GM10248 (cell line): Measurements from ENCODE around the gene TKT.

ENCODE experiments used
- CTCF ChIA-PET: fragments of 300-600 bp; sonication (Branson Sonifier 250); formaldehyde crosslinking; extraction: SDS; loops from one replicate; lab custom pipeline; 2021; ENCODE audit warnings: antibody characterized with exemption; lab: Yijun Ruan, JAX
- POLR2A ChIA-PET: fragments of 350-650 bp; sonication (Branson Sonifier 250); formaldehyde crosslinking; extraction: SDS; loops from one replicate; lab custom pipeline; 2020; ENCODE audit warnings: antibody characterized with exemption; lab: Yijun Ruan, JAX
- DNase-seq: peaks from one replicate; pipeline ENCODE4 v3.0.0; 2012; ENCODE audit errors: extremely low spot score
- TF ChIP-seq, protein P1 (sequence below): IDR thresholded peaks from 2 replicates; pipeline ENCODE4 v1.5.1; 2012; ENCODE audit warnings: mild to moderate bottlenecking, low read depth; ENCODE audit errors: extremely low read depth, missing control alignments, control extremely low read depth

TKT gene

GRCh38 chr3:53224536-53224935 is 31.3 kb downstream of the TKT start:
- no peak for DNase-seq
- ChIA-PET POLR2A (no interaction called here), CTCF (interaction anchor here (0.8 to 1.5 kb wide), 3 partner anchors 10 to 23 kb away, joined by 3 to 4 read pairs (median 3); no protein-coding TSS in a partner anchor)
- TF ChIP-seq, protein P1, sequence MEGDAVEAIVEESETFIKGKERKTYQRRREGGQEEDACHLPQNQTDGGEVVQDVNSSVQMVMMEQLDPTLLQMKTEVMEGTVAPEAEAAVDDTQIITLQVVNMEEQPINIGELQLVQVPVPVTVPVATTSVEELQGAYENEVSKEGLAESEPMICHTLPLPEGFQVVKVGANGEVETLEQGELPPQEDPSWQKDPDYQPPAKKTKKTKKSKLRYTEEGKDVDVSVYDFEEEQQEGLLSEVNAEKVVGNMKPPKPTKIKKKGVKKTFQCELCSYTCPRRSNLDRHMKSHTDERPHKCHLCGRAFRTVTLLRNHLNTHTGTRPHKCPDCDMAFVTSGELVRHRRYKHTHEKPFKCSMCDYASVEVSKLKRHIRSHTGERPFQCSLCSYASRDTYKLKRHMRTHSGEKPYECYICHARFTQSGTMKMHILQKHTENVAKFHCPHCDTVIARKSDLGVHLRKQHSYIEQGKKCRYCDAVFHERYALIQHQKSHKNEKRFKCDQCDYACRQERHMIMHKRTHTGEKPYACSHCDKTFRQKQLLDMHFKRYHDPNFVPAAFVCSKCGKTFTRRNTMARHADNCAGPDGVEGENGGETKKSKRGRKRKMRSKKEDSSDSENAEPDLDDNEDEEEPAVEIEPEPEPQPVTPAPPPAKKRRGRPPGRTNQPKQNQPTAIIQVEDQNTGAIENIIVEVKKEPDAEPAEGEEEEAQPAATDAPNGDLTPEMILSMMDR, result no peak

GRCh38 chr3:53224026-53224425 is 31.8 kb downstream of the TKT start:
- POLR2A ChIA-PET, result no interaction called here
- TF ChIP-seq, protein P1, result no peak
- no peak for DNase-seq
- CTCF ChIA-PET, result interaction anchor here (0.8 to 1.5 kb wide), 4 partner anchors 10 to 110 kb away, joined by 3 to 4 read pairs (median 3); no protein-coding TSS in a partner anchor

- CTCF ChIA-PET, result interaction anchor here (0.8 to 4.9 kb wide), 4 partner anchors 13 to 111 kb away, joined by 3 to 22 read pairs (median 3); no protein-coding TSS in a partner anchor
- DNase-seq, result no peak
- TF ChIP-seq, protein P1, result no peak
- POLR2A ChIA-PET, result no interaction called here
Observed at GRCh38 chr3:53223541-53223966, 32.3 kb downstream of the TKT start.

DNA sequence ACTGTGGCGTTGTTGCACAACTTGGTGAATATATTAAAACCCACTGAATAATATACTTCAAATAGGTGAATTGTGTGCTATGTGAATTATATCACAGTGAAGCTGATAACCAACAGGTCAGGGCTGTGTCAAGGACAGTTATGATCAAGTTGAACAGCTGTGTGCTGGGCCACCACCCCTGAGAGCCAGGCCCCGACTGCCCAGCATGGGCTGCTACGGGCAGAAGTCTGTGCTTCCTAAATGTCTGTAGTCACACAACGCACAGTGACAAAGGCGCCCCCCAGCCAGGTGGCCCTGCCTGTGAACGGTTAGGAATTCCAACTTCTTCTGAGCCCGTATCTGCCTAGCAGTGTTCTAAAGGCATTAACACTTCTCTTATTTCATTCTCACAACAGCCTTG is 32.8 kb downstream of the TKT start:
- ChIA-PET CTCF (interaction anchor here (1.0 to 4.9 kb wide), 4 partner anchors 27 to 110 kb away, joined by 3 to 22 read pairs (median 3); no protein-coding TSS in a partner anchor), POLR2A (no interaction called here)
- TF ChIP-seq, protein P1, result no peak
- DNase-seq, result no peak

GRCh38 chr3:53222183-53222901 is 33.5 kb downstream of the TKT start:
- POLR2A ChIA-PET, result no interaction called here

GRCh38 chr3:53221827-53222182 is 34.0 kb downstream of the TKT start:
- TF ChIP-seq, protein P1, result no peak
- ChIA-PET POLR2A (no interaction called here), CTCF (interaction anchor here (0.9 to 4.9 kb wide), 5 partner anchors 9 to 107 kb away, joined by 3 to 22 read pairs (median 4); no protein-coding TSS in a partner anchor)
- DNase-seq, result no peak

More at GRCh38 chr3:53222183-53222901, 33.5 kb downstream of the TKT start:
- DNase-seq, result no peak
- CTCF ChIA-PET, result interaction anchor here (1.0 to 4.9 kb wide), 5 partner anchors 10 to 110 kb away, joined by 3 to 22 read pairs (median 3); no protein-coding TSS in a partner anchor
- TF ChIP-seq, protein P1, result no peak
